Measurements from ENCODE around the gene ATP6V1E1. TPM values are rescaled to one million over a fixed set of nuclear protein-coding genes. Genes with fewer than 3 reads are reported as not detected.

ATP6V1E1 gene
- total and polyA plus RNA-seq, 2 donors (not counting 1 experiment from before 2014, with no cell fraction given): 51.3 to 82.6 TPM

- Histone ChIP-seq H4K20me1 (ENCODE audit: control insufficient read depth, insufficient read depth, low read length, poor library complexity, severe bottlenecking) (peaks cover 14% of the 10 kb centered on the region), H3K4me1 (ENCODE audit: control insufficient read depth in 2 of 2, insufficient read depth in 2 of 2, low read length in 2 of 2) (no peaks in the 10 kb centered on the region), H3K27ac (ENCODE audit: low read length in 2 of 2) (no peak overlapping the region), H3K79me2 (ENCODE audit: control insufficient read depth, insufficient read depth, low read length) (no peaks in the 10 kb centered on the region), H3K9me3 (ENCODE audit: control extremely low read depth in 1 of 3, control insufficient read depth in 2 of 3, insufficient read depth in 1 of 3, low read length in 2 of 3) (no peaks in the 10 kb centered on the region), H2AFZ (ENCODE audit: insufficient read depth, low read depth, low read length, poor library complexity, severe bottlenecking) (no peak overlapping the region), H3K4me2 (replicated peaks; ENCODE audit: low read depth, low read length, poor library complexity, severe bottlenecking) (no peak overlapping the region), H3K27me3 (replicated peaks in 1 of 4; ENCODE audit: control extremely low read depth in 1 of 4, control insufficient read depth in 3 of 4, insufficient read depth in 4 of 4, low read length in 3 of 4) (no peaks in the 10 kb centered on the region), H3K4me3 (ENCODE audit: control extremely low read depth in 1 of 5, extremely low read depth in 1 of 5, insufficient read depth in 1 of 5, low read depth in 2 of 5, low read length in 4 of 5) (no peak overlapping the region), H3K36me3 (replicated peaks in 1 of 2; ENCODE audit: control extremely low read depth in 1 of 2, control insufficient read depth in 1 of 2, extremely low read depth in 1 of 2, insufficient read depth in 2 of 2, low read length in 1 of 2) (peaks cover 0 to 20% of the 10 kb centered on the region in 2 experiments), H3K9ac (ENCODE audit: low read length) (no peak overlapping the region)
- Mint-ChIP-seq H3K27me3 (no peaks in the 10 kb centered on the region), H3K4me3 (no peak overlapping the region), H3K27ac (no peak overlapping the region), H3K4me1 (no peaks in the 10 kb centered on the region), H3K9me3 (ENCODE audit: insufficient read depth) (no peaks in the 10 kb centered on the region)
- ChIA-PET POLR2A (no interaction called here), CTCF (interaction anchor here (0.6 kb wide), 1 partner anchor 258 kb away, joined by 3 read pairs; no protein-coding TSS in a partner anchor)
- ATAC-seq (ENCODE audit: low read depth): no peak
- 97% methylated on average over 14 of the region's 14 CpGs for WGBS (ENCODE audit: insufficient coverage)
- no peak for DNase-seq
- intact Hi-C loops (cut with micrococcal nuclease): no loop called here
- TF ChIP-seq CTCF (IDR thresholded peaks at IDR 0.05) (no peak), EZH2 (IDR thresholded peaks at IDR 0.05; ENCODE audit: borderline replicate concordance, insufficient read depth, low read depth, low read length, poor library complexity, severe bottlenecking) (no peak)
These were observed 40.9 kb downstream of the ATP6V1E1 start for GRCh38 chr22:17587629-17588028.

DNA sequence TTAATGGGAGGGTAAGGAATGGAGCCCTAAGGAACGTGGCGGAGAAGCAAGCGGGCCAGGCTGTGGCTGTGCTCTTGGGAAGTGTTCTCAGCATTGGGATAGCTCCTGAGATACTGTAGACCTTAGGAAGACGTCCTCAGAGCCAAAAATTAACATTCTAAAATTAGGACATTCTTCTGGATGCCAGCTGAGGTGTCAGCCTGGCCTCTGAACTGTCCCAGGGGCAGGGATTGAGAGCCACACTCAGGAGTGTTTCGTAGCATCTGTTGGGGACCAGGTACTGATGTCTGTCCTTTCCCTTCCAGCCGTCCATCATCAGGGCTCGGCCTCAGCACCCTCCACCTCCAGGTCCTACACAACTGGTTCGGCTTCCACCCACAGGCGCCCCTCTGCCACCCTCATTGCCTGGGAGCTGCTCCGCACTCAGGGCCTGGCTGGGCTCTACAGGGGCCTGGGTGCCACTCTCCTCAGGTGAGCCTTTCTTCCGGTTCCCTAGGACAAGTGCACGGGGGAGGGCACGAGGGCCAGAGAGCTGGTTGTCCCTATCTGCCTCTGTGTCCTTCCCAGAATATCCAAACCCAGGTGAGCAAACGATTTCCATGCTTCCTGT, 41.6 kb downstream of the ATP6V1E1 start:
- ChIA-PET POLR2A (no interaction called here), CTCF (no interaction called here)
- ATAC-seq (ENCODE audit: low read depth) (no peak), DNase-seq (no peak)
- Histone ChIP-seq H3K27me3 (replicated peaks in 1 of 4; ENCODE audit: control extremely low read depth in 1 of 4, control insufficient read depth in 3 of 4, insufficient read depth in 4 of 4, low read length in 3 of 4) (no peaks in the 10 kb centered on the region), H3K27ac (ENCODE audit: low read length in 2 of 2) (no peak overlapping the region), H3K4me2 (replicated peaks; ENCODE audit: low read depth, low read length, poor library complexity, severe bottlenecking) (no peak overlapping the region), H3K9me3 (ENCODE audit: control extremely low read depth in 1 of 3, control insufficient read depth in 2 of 3, insufficient read depth in 1 of 3, low read length in 2 of 3) (no peaks in the 10 kb centered on the region), H4K20me1 (ENCODE audit: control insufficient read depth, insufficient read depth, low read length, poor library complexity, severe bottlenecking) (peaks cover 14% of the 10 kb centered on the region), H2AFZ (ENCODE audit: insufficient read depth, low read depth, low read length, poor library complexity, severe bottlenecking) (no peak overlapping the region), H3K36me3 (replicated peaks in 1 of 2; ENCODE audit: control extremely low read depth in 1 of 2, control insufficient read depth in 1 of 2, extremely low read depth in 1 of 2, insufficient read depth in 2 of 2, low read length in 1 of 2) (peaks cover 0 to 14% of the 10 kb centered on the region in 2 experiments), H3K4me1 (ENCODE audit: control insufficient read depth in 2 of 2, insufficient read depth in 2 of 2, low read length in 2 of 2) (no peaks in the 10 kb centered on the region), H3K9ac (ENCODE audit: low read length) (no peak overlapping the region), H3K4me3 (ENCODE audit: control extremely low read depth in 1 of 5, extremely low read depth in 1 of 5, insufficient read depth in 1 of 5, low read depth in 2 of 5, low read length in 4 of 5) (no peak overlapping the region), H3K79me2 (ENCODE audit: control insufficient read depth, insufficient read depth, low read length) (no peaks in the 10 kb centered on the region)
- no peaks in the 10 kb centered on the region for H3K9me3 Mint-ChIP-seq (ENCODE audit: insufficient read depth)
- TF ChIP-seq EZH2 (IDR thresholded peaks at IDR 0.05; ENCODE audit: borderline replicate concordance, insufficient read depth, low read depth, low read length, poor library complexity, severe bottlenecking) (no peak), CTCF (IDR thresholded peaks at IDR 0.05) (no peak)
- intact Hi-C loops (cut with micrococcal nuclease): no loop called here
- no peaks in the 10 kb centered on the region for H3K4me1 Mint-ChIP-seq
- 96% methylated on average over 12 of the region's 14 CpGs for WGBS (ENCODE audit: insufficient coverage)
- H3K4me3 Mint-ChIP-seq: no peak overlapping the region
- no peaks in the 10 kb centered on the region for H3K27me3 Mint-ChIP-seq
- no peak overlapping the region for H3K27ac Mint-ChIP-seq
